ENCODE data around the gene MROH7. TPM values are rescaled to one million over a fixed set of nuclear protein-coding genes. Genes with fewer than 3 reads are reported as not detected.

Gene MROH7
- total RNA-seq, 1 donor from 2014 or later = 0.15 TPM

- Mint-ChIP-seq H3K4me3 (ENCODE audit: unreplicated experiment) (no peak overlapping the region), H3K27ac (ENCODE audit: unreplicated experiment) (no peak overlapping the region), H3K9me3 (ENCODE audit: low read depth) (no peaks in the 10 kb centered on the region), H3K4me1 (ENCODE audit: low read depth) (no peaks in the 10 kb centered on the region), H3K36me3 (ENCODE audit: low read depth) (peaks cover 11% of the 10 kb centered on the region), H3K27me3 (ENCODE audit: low read depth) (no peaks in the 10 kb centered on the region)
- no peak for DNase-seq (ENCODE audit: low spot score)
- TF ChIP-seq CTCF (IDR thresholded peaks at IDR 0.05) = no peak
Observed at GRCh38 chr1:54745274-54745673, 103.7 kb downstream of the MROH7 start.

DNA sequence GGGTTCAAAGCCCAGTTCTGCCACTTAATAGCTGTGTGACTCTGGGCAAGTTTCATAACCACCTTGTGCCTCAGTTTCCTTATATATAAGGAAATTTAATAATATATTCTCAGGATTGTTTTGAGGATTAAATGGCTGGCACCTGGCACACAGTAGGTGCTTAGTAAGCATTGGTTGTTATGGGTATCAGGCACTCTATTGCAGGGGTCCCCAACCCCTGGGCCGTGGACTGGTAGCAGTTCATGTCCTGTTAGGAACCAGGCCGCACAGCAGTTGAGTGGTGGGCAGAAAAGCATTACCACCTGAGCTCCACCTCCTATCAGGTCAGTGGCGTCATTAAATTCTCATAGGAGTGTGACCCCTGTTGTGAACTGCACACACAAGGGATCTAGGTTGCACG lies 104.3 kb downstream of the MROH7 start:
- TF ChIP-seq CTCF (IDR thresholded peaks at IDR 0.05) = no peak
- Mint-ChIP-seq H3K4me3 (ENCODE audit: unreplicated experiment) (no peak overlapping the region), H3K4me1 (ENCODE audit: low read depth) (no peaks in the 10 kb centered on the region), H3K9me3 (ENCODE audit: low read depth) (no peaks in the 10 kb centered on the region), H3K27ac (ENCODE audit: unreplicated experiment) (no peak overlapping the region), H3K36me3 (ENCODE audit: low read depth) (peaks cover 11% of the 10 kb centered on the region), H3K27me3 (ENCODE audit: low read depth) (no peaks in the 10 kb centered on the region)
- no peak for DNase-seq (ENCODE audit: low spot score)

DNA sequence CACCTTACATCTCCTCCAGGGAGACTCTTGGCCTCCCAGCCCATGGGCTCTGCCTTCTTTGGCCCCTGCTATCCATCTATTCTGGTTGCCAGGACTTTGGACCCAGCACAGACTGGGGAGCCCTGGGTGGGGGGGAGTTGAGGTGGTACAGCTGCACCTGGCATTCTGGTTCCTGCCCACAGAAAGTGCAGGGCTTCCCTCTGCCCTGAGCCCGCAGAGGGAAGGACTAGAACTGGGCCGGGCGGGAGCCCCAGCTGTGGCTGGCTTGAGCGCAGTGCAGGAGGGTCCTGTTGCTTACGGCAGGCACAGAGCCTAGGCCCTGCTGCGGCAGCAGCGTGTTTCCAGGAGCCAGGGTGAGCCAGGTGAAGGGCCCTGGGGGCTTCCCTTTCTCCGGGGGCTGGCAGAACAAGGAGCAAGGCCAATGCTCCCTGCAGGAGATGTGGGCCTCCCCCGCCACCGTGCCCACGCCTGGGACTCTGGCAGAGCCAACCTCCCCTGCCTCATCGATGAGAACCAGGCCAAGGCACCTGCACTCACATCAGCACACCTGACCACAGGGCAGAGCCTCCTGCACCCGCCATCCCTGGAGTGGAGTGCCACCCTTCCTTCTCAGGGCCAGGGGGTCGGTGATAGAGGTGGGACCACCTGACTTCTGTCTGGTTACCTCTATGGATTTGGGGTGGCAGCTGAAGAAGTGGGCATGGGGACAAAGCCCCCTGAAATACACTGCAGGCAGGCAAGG lies 106.7 kb downstream of the MROH7 start:
- DNase-seq (ENCODE audit: low spot score) = no peak
- H3K27ac Mint-ChIP-seq (ENCODE audit: unreplicated experiment) = no peak overlapping the region
- no peaks in the 10 kb centered on the region for H3K27me3 Mint-ChIP-seq (ENCODE audit: low read depth)
- H3K4me3 Mint-ChIP-seq (ENCODE audit: unreplicated experiment) = no peak overlapping the region
- no peaks in the 10 kb centered on the region for H3K4me1 Mint-ChIP-seq (ENCODE audit: low read depth)
- no peak for TF ChIP-seq CTCF (IDR thresholded peaks at IDR 0.05)
- no peaks in the 10 kb centered on the region for H3K9me3 Mint-ChIP-seq (ENCODE audit: low read depth)
- H3K36me3 Mint-ChIP-seq (ENCODE audit: low read depth) = no peaks in the 10 kb centered on the region

DNA sequence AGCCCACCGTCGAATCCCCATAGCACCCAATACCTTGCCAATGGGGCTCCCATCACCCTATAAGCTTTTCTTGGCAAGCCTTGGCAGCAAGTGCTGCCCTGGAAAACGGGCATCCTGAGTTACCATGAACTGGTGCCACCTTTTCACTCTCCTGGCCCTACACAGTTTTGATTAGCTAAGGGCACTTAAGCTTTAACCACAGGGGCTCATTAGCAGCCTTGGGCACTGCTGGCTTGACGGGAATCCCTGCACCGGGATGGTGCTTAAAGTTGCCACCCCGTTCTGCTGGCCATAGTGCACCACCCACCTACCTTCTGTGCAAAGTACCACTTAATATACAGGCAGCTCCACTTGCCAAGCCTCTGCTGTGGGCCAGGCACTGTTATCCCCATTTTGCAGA lies 109.0 kb downstream of the MROH7 start:
- H3K36me3 Mint-ChIP-seq (ENCODE audit: low read depth) = no peaks in the 10 kb centered on the region
- no peaks in the 10 kb centered on the region for H3K4me1 Mint-ChIP-seq (ENCODE audit: low read depth)
- H3K27ac Mint-ChIP-seq (ENCODE audit: unreplicated experiment) = no peak overlapping the region
- TF ChIP-seq CTCF (IDR thresholded peaks at IDR 0.05) = no peak
- no peaks in the 10 kb centered on the region for H3K9me3 Mint-ChIP-seq (ENCODE audit: low read depth)
- DNase-seq (ENCODE audit: low spot score) = no peak
- H3K27me3 Mint-ChIP-seq (ENCODE audit: low read depth) = no peaks in the 10 kb centered on the region
- H3K4me3 Mint-ChIP-seq (ENCODE audit: unreplicated experiment) = no peak overlapping the region

DNA sequence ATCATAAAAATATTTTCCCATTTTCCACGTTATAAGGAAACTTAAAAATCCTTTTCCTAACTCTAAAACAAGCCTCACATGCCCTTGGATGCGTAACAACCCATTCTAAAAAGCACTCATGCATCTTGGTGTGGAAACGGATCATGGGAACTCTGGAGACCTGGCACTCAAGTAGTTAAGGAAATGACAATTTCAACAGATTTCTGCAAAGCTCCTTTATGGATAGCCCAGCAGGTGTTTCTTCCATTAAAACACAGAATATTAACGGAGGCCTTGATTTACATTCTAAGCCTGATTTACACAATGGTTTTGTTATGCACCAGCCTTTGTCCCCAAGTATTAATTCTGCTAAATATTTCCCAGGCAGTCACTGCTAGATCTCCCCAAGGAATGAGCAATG lies 109.8 kb downstream of the MROH7 start:
- no peaks in the 10 kb centered on the region for H3K36me3 Mint-ChIP-seq (ENCODE audit: low read depth)
- H3K9me3 Mint-ChIP-seq (ENCODE audit: low read depth) = no peaks in the 10 kb centered on the region
- H3K27me3 Mint-ChIP-seq (ENCODE audit: low read depth) = no peaks in the 10 kb centered on the region
- H3K27ac Mint-ChIP-seq (ENCODE audit: unreplicated experiment) = no peak overlapping the region
- no peak for DNase-seq (ENCODE audit: low spot score)
- no peaks in the 10 kb centered on the region for H3K4me1 Mint-ChIP-seq (ENCODE audit: low read depth)
- no peak for TF ChIP-seq CTCF (IDR thresholded peaks at IDR 0.05)
- H3K4me3 Mint-ChIP-seq (ENCODE audit: unreplicated experiment) = no peak overlapping the region

Measured in chondrocyte (in vitro differentiated cells).